LNCAP (cell line): ENCODE results near the gene PRIMA1.
A peak's percentile ranks its signal among the peaks of the same experiment; 100 is the strongest.

ENCODE experiments used
- CTCF ChIP-seq: fragments of 450-650 bp; IDR thresholded peaks from 2 replicates; pipeline ENCODE4 v1.5.1; 2017; ENCODE audit warnings: mild to moderate bottlenecking

PRIMA1 gene

GRCh38 chr14:93743270-93744060 is 44.8 kb downstream of the PRIMA1 start:
- TF ChIP-seq CTCF = no peak

- TF ChIP-seq CTCF = no peak
Measured at GRCh38 chr14:93742761-93743160, 45.5 kb downstream of the PRIMA1 start.

- TF ChIP-seq CTCF = no peak
Measured at GRCh38 chr14:93741556-93742230, 46.6 kb downstream of the PRIMA1 start.

DNA sequence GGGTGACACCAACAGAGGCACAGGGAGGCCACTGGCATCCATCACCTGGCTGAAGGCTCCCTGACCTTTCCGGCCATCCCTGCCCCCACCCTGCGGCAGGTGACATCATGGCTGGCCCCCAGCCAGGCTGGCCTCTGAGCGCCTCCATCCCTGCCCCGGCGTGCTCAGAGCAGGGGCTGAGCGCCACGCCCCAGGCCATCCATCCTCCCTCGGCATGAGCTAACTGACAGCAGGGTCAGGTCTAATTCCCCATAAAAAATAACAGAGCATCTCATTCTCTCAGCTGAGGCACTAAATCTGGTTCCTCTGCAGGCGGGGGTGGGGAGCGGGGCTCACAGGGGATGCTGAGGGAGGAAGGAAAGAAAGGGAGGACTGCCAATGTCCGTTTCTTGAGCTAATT is 50.7 kb downstream of the PRIMA1 start:
- no peak for TF ChIP-seq CTCF

DNA sequence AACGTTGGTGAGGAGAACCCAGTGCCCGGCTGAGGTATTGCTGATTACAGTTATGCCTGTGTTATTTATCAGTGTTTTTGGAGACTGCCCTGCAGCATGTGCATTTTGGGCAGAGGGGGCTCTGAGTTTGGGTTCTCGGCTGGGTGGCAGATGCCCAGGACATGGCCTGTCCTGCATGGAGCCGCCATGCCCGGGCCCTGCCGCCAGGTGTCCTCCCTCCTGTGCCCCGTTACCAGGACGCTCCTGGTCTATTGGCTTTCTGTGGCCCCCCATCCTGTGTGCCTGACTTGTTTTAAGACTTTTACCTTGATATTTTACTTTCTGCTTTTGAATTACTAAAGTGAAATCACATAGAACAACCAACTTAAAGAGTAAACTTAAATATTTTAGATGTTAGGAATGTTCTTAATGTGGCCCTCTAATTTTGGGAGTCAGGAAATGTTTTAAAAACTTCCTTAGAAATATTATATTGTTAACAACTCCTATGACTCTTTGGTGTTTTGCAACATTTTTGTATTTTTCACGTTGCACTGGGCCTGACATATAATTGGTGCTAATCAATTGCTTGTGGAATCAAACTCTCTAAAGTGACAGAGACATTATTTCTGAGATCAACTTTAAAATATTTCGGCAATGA is 51.8 kb downstream of the PRIMA1 start:
- peak; percentile 81 for TF ChIP-seq CTCF

GRCh38 chr14:93735206-93735605 is 53.1 kb downstream of the PRIMA1 start:
- TF ChIP-seq CTCF = no peak

DNA sequence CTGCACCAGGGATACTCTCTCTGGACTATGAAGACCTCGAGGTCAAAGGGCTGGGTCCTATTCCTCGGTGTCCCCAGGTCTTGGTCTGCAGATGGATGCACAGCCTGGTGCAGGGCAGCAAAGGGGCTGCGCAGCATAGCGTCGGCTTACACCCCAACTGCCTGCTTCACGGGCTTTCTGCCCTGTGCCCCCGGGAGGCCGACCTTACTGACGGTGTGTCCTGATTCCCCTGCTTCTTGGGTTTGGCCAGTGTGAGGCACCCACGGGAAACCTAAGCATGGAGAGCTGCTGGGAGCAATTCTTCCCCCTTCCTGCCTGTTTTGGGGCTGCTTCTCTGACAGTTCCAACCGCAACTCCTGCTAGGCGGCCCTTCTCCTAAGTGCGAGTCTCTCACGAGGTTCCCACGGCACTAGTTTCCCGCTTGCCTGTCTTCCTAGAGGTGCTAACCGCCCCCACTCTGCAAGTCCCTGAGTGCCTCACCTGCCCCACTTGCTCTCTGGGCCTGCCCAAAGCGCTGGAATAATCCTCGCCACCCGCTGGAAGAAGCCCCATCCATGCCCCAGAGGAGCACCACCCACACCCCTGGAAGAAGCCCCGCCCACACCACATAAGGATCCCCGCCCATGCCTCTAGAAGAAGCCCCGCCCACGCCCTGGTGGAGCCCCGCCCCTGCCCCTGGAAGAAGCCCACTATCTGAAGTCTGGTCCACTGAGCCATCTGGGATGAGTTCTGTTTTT is 54.0 kb downstream of the PRIMA1 start:
- TF ChIP-seq CTCF = no peak
